CD4-positive, alpha-beta T cell (primary cell): ENCODE data around the gene RDH14. TPM values are rescaled to one million over a fixed set of nuclear protein-coding genes. Genes with fewer than 3 reads are reported as not detected.

Source experiments
- ATAC-seq: fragments of 200-7000 bp; cut with Tn5 transposase; one replicate; pipeline ENCODE4 v1.10.0; 2022; ENCODE audit warnings: mild to moderate bottlenecking; ENCODE audit not compliant: poor library complexity
- CTCF ChIA-PET: fragments of 350-600 bp; sonication (Branson Sonifier 250); formaldehyde crosslinking; loops from one replicate; lab custom pipeline; 2021; ENCODE audit warnings: antibody characterized with exemption, inconsistent platforms; lab: Charles Lee
- POLR2A ChIA-PET: fragments of 350-600 bp; sonication (Branson Sonifier 250); formaldehyde crosslinking; loops from one replicate; lab custom pipeline; 2021; ENCODE audit warnings: antibody characterized with exemption, inconsistent platforms; lab: Charles Lee
- DNase-seq, 14 experiments: peaks; one replicate each; pipeline ENCODE4 v3.0.0-alpha.2; 2013 to 2020; ENCODE audit warnings: mixed read lengths in 2 of 14
- H3K27ac ChIP-seq, 2 donors: one replicate each; pipeline versions ENCODE4 v1.5.1 to v1.7.0; 2013; ENCODE audit warnings: low read length in 2 of 2, low read depth in 1 of 2, mild to moderate bottlenecking in 1 of 2
- H3K27me3 ChIP-seq, 2 experiments: 1 replicate in 1 of 2; 2 replicates in 1 of 2; pipeline versions ENCODE4 v1.6.1 to v1.7.0; 2013; ENCODE audit warnings: low read length in 2 of 2, control low read depth in 1 of 2, mild to moderate bottlenecking in 1 of 2, moderate library complexity in 1 of 2; ENCODE audit not compliant: insufficient read depth in 2 of 2, control insufficient read depth in 1 of 2
- H3K36me3 ChIP-seq: one replicate; pipeline ENCODE4 v1.6.1; 2013; ENCODE audit warnings: low read length, control low read depth; ENCODE audit not compliant: insufficient read depth
- H3K4me1 ChIP-seq: one replicate; pipeline ENCODE4 v1.6.1; 2013; ENCODE audit warnings: low read length, control low read depth; ENCODE audit not compliant: insufficient read depth
- H3K4me3 ChIP-seq: one replicate; pipeline ENCODE4 v1.5.1; 2013; ENCODE audit warnings: mild to moderate bottlenecking, low read length, moderate library complexity
- H3K9me3 ChIP-seq, 2 experiments: 1 replicate in 1 of 2; 2 replicates in 1 of 2; pipeline versions ENCODE4 v1.6.1 to v1.7.0; 2013; ENCODE audit warnings: low read length in 2 of 2, mild to moderate bottlenecking in 2 of 2, control low read depth in 1 of 2, moderate library complexity in 1 of 2; ENCODE audit not compliant: control insufficient read depth in 1 of 2, insufficient read depth in 1 of 2
- H3K27ac Mint-ChIP-seq: one replicate; pipeline ENCODE4 v1.8.0; 2020; ENCODE audit warnings: mixed read lengths
- H3K27me3 Mint-ChIP-seq: one replicate; pipeline ENCODE4 v1.8.0; 2021; ENCODE audit warnings: mixed read lengths
- H3K36me3 Mint-ChIP-seq: one replicate; pipeline ENCODE4 v1.8.0; 2021; ENCODE audit warnings: low read depth, mixed read lengths
- H3K4me1 Mint-ChIP-seq: one replicate; pipeline ENCODE4 v1.8.0; 2021; ENCODE audit warnings: low read depth, mixed read lengths
- H3K4me3 Mint-ChIP-seq: one replicate; pipeline ENCODE4 v1.8.0; 2020; ENCODE audit warnings: mild to moderate bottlenecking, mixed read lengths
- H3K9me3 Mint-ChIP-seq: one replicate; pipeline ENCODE4 v1.8.0; 2020; ENCODE audit warnings: mixed read lengths
- intact Hi-C, 2 experiments: fragments of 100-400 bp; cut with DNase I in 1 of 2; cut with micrococcal nuclease in 1 of 2; formaldehyde crosslinking; loops; one replicate each; pipeline versions ENCODE4 v1.15.1 to v1.9.0; 2023 to 2025; cut with DNase I, micrococcal nuclease
- total RNA-seq, 174 experiments: library from RNA in 2 of 174; stranded (reverse) in 2 of 174; gene quantifications; one replicate each; pipeline ENCODE4 v1.2.3 and lab custom pipeline; 2021 to 2026
- TF ChIP-seq, protein P1 (sequence below): fragments of 200-600 bp; IDR thresholded peaks from one replicate; pipeline ENCODE4 v1.8.0; 2022; ENCODE audit warnings: antibody characterized with exemption, mild to moderate bottlenecking

RDH14 gene
- total RNA-seq, 2 experiments from 2014 or later = 11.4 to 12.7 TPM

DNA sequence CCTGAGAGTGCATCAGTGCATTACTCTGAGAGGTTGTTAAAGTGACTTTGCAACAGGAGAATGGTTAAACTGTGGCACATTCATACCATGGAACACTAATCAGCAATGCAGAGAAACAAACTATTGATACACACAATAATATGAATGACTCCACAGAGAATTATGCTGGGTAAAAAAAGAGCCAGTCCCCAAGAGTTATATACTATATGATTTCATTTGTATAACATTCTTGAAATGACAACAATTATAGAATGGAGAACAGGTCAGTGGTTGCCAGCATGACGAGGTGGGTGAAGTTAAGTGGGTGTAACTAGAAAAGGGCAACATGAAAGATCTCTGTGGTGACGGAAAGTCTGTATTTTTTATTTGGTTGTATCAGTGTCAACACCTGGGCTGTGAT lies 31.9 kb upstream of the RDH14 start:
- Histone ChIP-seq H3K9me3 (peaks cover 0 to 6% of the 10 kb centered on the region in 2 experiments), H3K4me1 (no peaks in the 10 kb centered on the region), H3K4me3 (no peak overlapping the region), H3K27ac (no peak overlapping the region), H3K36me3 (no peaks in the 10 kb centered on the region), H3K27me3 (no peaks in the 10 kb centered on the region)
- POLR2A ChIA-PET = no interaction called here
- TF ChIP-seq, protein P1, sequence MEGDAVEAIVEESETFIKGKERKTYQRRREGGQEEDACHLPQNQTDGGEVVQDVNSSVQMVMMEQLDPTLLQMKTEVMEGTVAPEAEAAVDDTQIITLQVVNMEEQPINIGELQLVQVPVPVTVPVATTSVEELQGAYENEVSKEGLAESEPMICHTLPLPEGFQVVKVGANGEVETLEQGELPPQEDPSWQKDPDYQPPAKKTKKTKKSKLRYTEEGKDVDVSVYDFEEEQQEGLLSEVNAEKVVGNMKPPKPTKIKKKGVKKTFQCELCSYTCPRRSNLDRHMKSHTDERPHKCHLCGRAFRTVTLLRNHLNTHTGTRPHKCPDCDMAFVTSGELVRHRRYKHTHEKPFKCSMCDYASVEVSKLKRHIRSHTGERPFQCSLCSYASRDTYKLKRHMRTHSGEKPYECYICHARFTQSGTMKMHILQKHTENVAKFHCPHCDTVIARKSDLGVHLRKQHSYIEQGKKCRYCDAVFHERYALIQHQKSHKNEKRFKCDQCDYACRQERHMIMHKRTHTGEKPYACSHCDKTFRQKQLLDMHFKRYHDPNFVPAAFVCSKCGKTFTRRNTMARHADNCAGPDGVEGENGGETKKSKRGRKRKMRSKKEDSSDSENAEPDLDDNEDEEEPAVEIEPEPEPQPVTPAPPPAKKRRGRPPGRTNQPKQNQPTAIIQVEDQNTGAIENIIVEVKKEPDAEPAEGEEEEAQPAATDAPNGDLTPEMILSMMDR = no peak
- intact Hi-C loops = no loop called here
- Mint-ChIP-seq H3K9me3 (peaks cover 3% of the 10 kb centered on the region), H3K4me1 (no peaks in the 10 kb centered on the region), H3K27me3 (no peaks in the 10 kb centered on the region), H3K27ac (no peak overlapping the region), H3K36me3 (peaks cover 40% of the 10 kb centered on the region), H3K4me3 (no peak overlapping the region)
- CTCF ChIA-PET = interaction anchor here (1.1 kb wide), 1 partner anchor 92 kb away, joined by 3 read pairs; no protein-coding TSS in a partner anchor
- no peak for ATAC-seq
- no peak for DNase-seq

DNA sequence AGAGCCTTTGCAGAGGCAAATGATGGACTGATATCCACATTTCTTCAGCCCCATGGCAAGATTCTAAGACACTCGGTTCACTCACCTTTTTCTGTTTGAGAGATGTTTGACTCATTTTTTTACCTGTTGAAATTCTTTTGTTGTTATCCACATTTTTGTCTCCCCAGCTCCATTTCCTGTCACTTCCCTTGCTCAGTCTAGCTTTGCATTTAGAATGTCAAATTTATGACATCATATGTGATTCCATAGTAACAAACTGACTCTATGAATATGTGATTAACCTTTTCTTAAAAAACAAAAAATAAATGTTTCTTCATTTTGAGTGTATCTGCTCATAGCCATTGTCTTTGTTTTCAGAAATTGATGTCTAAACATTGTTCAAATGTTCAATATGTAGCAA lies 28.9 kb upstream of the RDH14 start, which contains the start of gene NT5C1B:
Gene NT5C1B (minus strand): TSS at position 216 of the 400 bp plus-strand sequence. CDS start 101 bp downstream, at position 115.
- peaks cover 8% of the 10 kb centered on the region for H3K9me3 Mint-ChIP-seq
- Histone ChIP-seq H3K27me3 (no peaks in the 10 kb centered on the region), H3K4me3 (no peak within 1 kb of the TSS), H3K9me3 (peaks cover 0 to 6% of the 10 kb centered on the region in 2 experiments), H3K27ac (no peak within 1 kb of the TSS), H3K36me3 (no peaks in the 10 kb centered on the region), H3K4me1 (no peaks in the 10 kb centered on the region)
- DNase-seq = no peak
- no peak for ATAC-seq
- no peak within 1 kb of the TSS for H3K27ac Mint-ChIP-seq
- no peaks in the 10 kb centered on the region for H3K4me1 Mint-ChIP-seq
- no peak within 1 kb of the TSS for H3K4me3 Mint-ChIP-seq
- intact Hi-C loops = no loop called here
- TF ChIP-seq, protein P1 = no peak
- ChIA-PET POLR2A (no interaction called here), CTCF (no interaction called here)
- H3K27me3 Mint-ChIP-seq = no peaks in the 10 kb centered on the region
- peaks cover 60% of the 10 kb centered on the region for H3K36me3 Mint-ChIP-seq

DNA sequence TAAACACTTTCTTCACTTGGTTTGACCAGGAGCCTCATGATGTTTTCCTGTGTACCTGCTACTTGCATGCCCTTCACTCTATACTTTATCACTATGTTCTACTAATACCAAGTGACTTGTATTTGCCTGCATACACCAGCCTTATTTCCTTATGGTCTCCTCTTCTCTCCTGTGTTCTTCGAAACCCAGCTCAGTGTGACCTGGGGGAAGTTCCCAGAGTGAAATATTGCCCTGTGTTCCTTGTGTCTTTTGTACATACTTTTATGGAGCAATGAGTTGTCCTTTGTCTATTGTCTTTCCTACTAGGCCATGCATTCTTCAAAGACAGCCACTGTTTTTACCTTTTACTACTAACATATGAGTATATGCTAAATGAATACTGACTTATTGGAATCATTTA lies 28.3 kb upstream of the RDH14 start:
- H3K4me1 Mint-ChIP-seq = no peaks in the 10 kb centered on the region
- TF ChIP-seq, protein P1 = no peak
- Histone ChIP-seq H3K4me1 (no peaks in the 10 kb centered on the region), H3K36me3 (no peaks in the 10 kb centered on the region), H3K27ac (no peak overlapping the region), H3K27me3 (no peaks in the 10 kb centered on the region), H3K9me3 (peaks cover 0 to 12% of the 10 kb centered on the region in 2 experiments), H3K4me3 (no peak overlapping the region)
- ChIA-PET POLR2A (no interaction called here), CTCF (no interaction called here)
- H3K9me3 Mint-ChIP-seq = peaks cover 8% of the 10 kb centered on the region
- H3K27ac Mint-ChIP-seq = no peak overlapping the region
- DNase-seq (no peak), ATAC-seq (no peak)
- no peaks in the 10 kb centered on the region for H3K27me3 Mint-ChIP-seq
- H3K36me3 Mint-ChIP-seq = peaks cover 59% of the 10 kb centered on the region
- intact Hi-C loops = no loop called here
- no peak overlapping the region for H3K4me3 Mint-ChIP-seq
